Osteoblast (primary cell): ENCODE measurements around the gene TRMT2A. TPM values are rescaled to one million over a fixed set of nuclear protein-coding genes. Genes with fewer than 3 reads are reported as not detected.

Source experiments
- DNase-seq: peaks from one replicate; pipeline ENCODE4 v3.0.0; 2011; ENCODE audit warnings: low spot score, mixed read lengths; ENCODE audit not compliant: insufficient read length; ENCODE audit errors: missing footprints
- H2AFZ ChIP-seq: 2 replicates; pipeline ENCODE4 v1.6.0; 2011; ENCODE audit warnings: mild to moderate bottlenecking, low read length
- H3K27ac ChIP-seq: 2 replicates; pipeline ENCODE4 v1.5.1; 2011; ENCODE audit warnings: mild to moderate bottlenecking, low read depth, low read length, moderate library complexity
- H3K27me3 ChIP-seq: 2 replicates; pipeline ENCODE4 v1.6.0; 2012; ENCODE audit warnings: mild to moderate bottlenecking, control low read depth, inconsistent platforms, low read length, moderate library complexity; ENCODE audit not compliant: insufficient read depth
- H3K36me3 ChIP-seq: 2 replicates; pipeline ENCODE4 v1.5.1; 2011; ENCODE audit warnings: mild to moderate bottlenecking, low read length, control low read depth, moderate library complexity; ENCODE audit not compliant: insufficient read depth
- H3K4me1 ChIP-seq: 2 replicates; pipeline ENCODE4 v1.5.1; 2011; ENCODE audit warnings: mild to moderate bottlenecking, low read length, control low read depth, moderate library complexity; ENCODE audit not compliant: insufficient read depth
- H3K4me2 ChIP-seq: 2 replicates; pipeline ENCODE4 v1.6.0; 2011; ENCODE audit warnings: mild to moderate bottlenecking, low read length; ENCODE audit not compliant: insufficient read depth
- H3K4me3 ChIP-seq: fragments of 200-600 bp; sonication (generic); 3 replicates; pipeline ENCODE4 v1.5.1; 2012; ENCODE audit warnings: mild to moderate bottlenecking, low read length, inconsistent platforms; ENCODE audit not compliant: insufficient read depth
- H3K79me2 ChIP-seq: 2 replicates; pipeline ENCODE4 v1.6.0; 2012; ENCODE audit warnings: mild to moderate bottlenecking, low read length, control low read depth, inconsistent platforms; ENCODE audit not compliant: insufficient read depth
- H3K9me3 ChIP-seq: 2 replicates; pipeline ENCODE4 v1.5.1; 2011; ENCODE audit warnings: low read depth, low read length, control low read depth
- H4K20me1 ChIP-seq: 2 replicates; pipeline ENCODE4 v1.6.0; 2012; ENCODE audit warnings: mild to moderate bottlenecking, low read length, control low read depth; ENCODE audit not compliant: insufficient read depth
- CTCF ChIP-seq: IDR thresholded peaks from 2 replicates; pipeline ENCODE4 v1.5.1; 2011; ENCODE audit warnings: mild to moderate bottlenecking, low read depth, low read length, moderate library complexity; ENCODE audit errors: extremely low read depth
- total RNA-seq: library from RNA; depleted of rRNA; stranded (reverse); fragments of >200 nt; gene quantifications from 2 replicates; pipeline ENCODE4 v1.2.3, GENCODE V29; 2012

Gene TRMT2A
- total RNA-seq, 1 donor = 43.8 TPM

- peak; percentile 91 for DNase-seq
- H4K20me1 ChIP-seq = peaks cover 45% of the 10 kb centered on the region
- peaks cover 5% of the 10 kb centered on the region for H3K36me3 ChIP-seq
- peak overlapping the region; percentile 100 for H3K4me2 ChIP-seq
- H2AFZ ChIP-seq = peak overlapping the region; percentile 69
- TF ChIP-seq CTCF = no peak
- no peaks in the 10 kb centered on the region for H3K27me3 ChIP-seq
- H3K27ac ChIP-seq = peak overlapping the region; percentile 81
- H3K4me3 ChIP-seq = peak overlapping the region; percentile 96
- H3K4me1 ChIP-seq = peaks cover 18% of the 10 kb centered on the region
- no peaks in the 10 kb centered on the region for H3K9me3 ChIP-seq
- H3K79me2 ChIP-seq = peaks cover 55% of the 10 kb centered on the region
Measured at GRCh38 chr22:20080776-20081654, 36.0 kb downstream of the TRMT2A start.

- peak overlapping the region; percentile 100 for H3K4me2 ChIP-seq
- H3K27me3 ChIP-seq = no peaks in the 10 kb centered on the region
- peak overlapping the region; percentile 96 for H3K4me3 ChIP-seq
- H3K4me1 ChIP-seq = peaks cover 18% of the 10 kb centered on the region
- no peaks in the 10 kb centered on the region for H3K9me3 ChIP-seq
- H4K20me1 ChIP-seq = peaks cover 40% of the 10 kb centered on the region
- peak; percentile 96 for DNase-seq
- no peak for TF ChIP-seq CTCF
- peaks cover 49% of the 10 kb centered on the region for H3K79me2 ChIP-seq
- H3K36me3 ChIP-seq = no peaks in the 10 kb centered on the region
- peak overlapping the region; percentile 81 for H3K27ac ChIP-seq
- peak overlapping the region; percentile 69 for H2AFZ ChIP-seq
Measured at GRCh38 chr22:20080445-20080775, 36.6 kb downstream of the TRMT2A start.

- H3K27me3 ChIP-seq = no peaks in the 10 kb centered on the region
- no peaks in the 10 kb centered on the region for H3K36me3 ChIP-seq
- peak within 1 kb of the TSS; percentile 81 for H3K27ac ChIP-seq
- H4K20me1 ChIP-seq = peaks cover 35% of the 10 kb centered on the region
- H3K4me2 ChIP-seq = peak within 1 kb of the TSS; percentile 100
- H3K4me1 ChIP-seq = peaks cover 18% of the 10 kb centered on the region
- H2AFZ ChIP-seq = peak within 1 kb of the TSS; percentile 95
- peak; percentile 100 for DNase-seq
- peak within 1 kb of the TSS; percentile 96 for H3K4me3 ChIP-seq
- no peak for TF ChIP-seq CTCF
- H3K9me3 ChIP-seq = no peaks in the 10 kb centered on the region
- peaks cover 44% of the 10 kb centered on the region for H3K79me2 ChIP-seq
Measured at GRCh38 chr22:20079745-20080444, 37.1 kb downstream of the TRMT2A start, which contains the start of gene DGCR8. Gene DGCR8, plus strand, starts transcription at chr22:20080241. Its CDS starts 5,723 bp downstream, at chr22:20085964.
